Endothelial cell of umbilical vein (primary cell): Measurements from ENCODE around the gene SNIP1. TPM values are rescaled to one million over a fixed set of nuclear protein-coding genes. Genes with fewer than 3 reads are reported as not detected.

ENCODE experiments used
- BruUV-seq: library from RNA; stranded (reverse); fragments of 400-500 nt; replicated peaks from 2 replicates; lab custom pipeline; 2021; lab: Mats Ljungman, UMichigan
- CTCF ChIA-PET: fragments of 300-600, 350-600 bp; sonication (Branson Sonifier 250); formaldehyde crosslinking; loops from one replicate; lab custom pipeline; 2021; ENCODE audit warnings: antibody characterized with exemption, inconsistent platforms; lab: Charles Lee
- POLR2A ChIA-PET: fragments of 300-600, 350-600 bp; sonication (Branson Sonifier 250); formaldehyde crosslinking; loops from one replicate; lab custom pipeline; 2021; ENCODE audit warnings: antibody characterized with exemption, inconsistent platforms; lab: Charles Lee
- DNase-seq: peaks from one replicate; pipeline ENCODE4 v3.0.0-alpha.2; 2011; ENCODE audit warnings: low read depth, low spot score
- FAIRE-seq: peaks from 2 replicates; lab custom pipeline; 2011; peaks lifted over from hg19 to GRCh38; lab: Jason Lieb, UNC
- H2AFZ ChIP-seq: 2 replicates; pipeline ENCODE4 v1.6.0; 2012; ENCODE audit warnings: low read depth, low read length, control low read depth, inconsistent platforms
- H3K27ac ChIP-seq: 2 replicates; pipeline ENCODE4 v1.5.1; 2011; ENCODE audit warnings: low read depth, mild to moderate bottlenecking, control low read depth, low read length, moderate library complexity; ENCODE audit not compliant: insufficient read depth
- H3K27me3 ChIP-seq, 2 experiments: 2 replicates each; pipeline versions ENCODE4 v1.6.0 to v1.6.1; 2011; ENCODE audit warnings: low read length in 2 of 2, mixed read lengths in 1 of 2; ENCODE audit not compliant: control insufficient read depth in 2 of 2, insufficient read depth in 2 of 2
- H3K36me3 ChIP-seq, 2 experiments: 2 replicates in 1 of 2; 3 replicates in 1 of 2; pipeline ENCODE4 v1.5.1; 2011; ENCODE audit warnings: low read length in 2 of 2, mild to moderate bottlenecking in 1 of 2, moderate library complexity in 1 of 2; ENCODE audit not compliant: control insufficient read depth in 2 of 2, insufficient read depth in 2 of 2; ENCODE audit errors: extremely low read depth in 1 of 2
- H3K4me1 ChIP-seq: 3 replicates; pipeline ENCODE4 v1.5.1; 2011; ENCODE audit warnings: mild to moderate bottlenecking, low read length; ENCODE audit not compliant: control insufficient read depth, insufficient read depth; ENCODE audit errors: extremely low read depth
- H3K4me2 ChIP-seq: 2 replicates; pipeline ENCODE4 v1.6.1; 2011; ENCODE audit warnings: low read length, control low read depth, mixed read lengths; ENCODE audit not compliant: insufficient read depth
- H3K4me3 ChIP-seq, 3 experiments: fragments of 200-600 bp in 1 of 3; sonication (generic), shearing (Covaris generic) in 1 of 3; replicated peaks in 1 of 3; 2 replicates each; pipeline ENCODE4 v1.5.1; 2011 to 2016; ENCODE audit warnings: control low read depth in 3 of 3, low read length in 3 of 3, mild to moderate bottlenecking in 2 of 3, inconsistent platforms in 1 of 3, low read depth in 1 of 3, moderate library complexity in 1 of 3; ENCODE audit not compliant: insufficient read depth in 1 of 3
- H3K79me2 ChIP-seq: 2 replicates; pipeline ENCODE4 v1.6.0; 2012; ENCODE audit warnings: low read length, inconsistent platforms; ENCODE audit not compliant: control insufficient read depth, insufficient read depth
- H3K9ac ChIP-seq: replicated peaks from 2 replicates; pipeline ENCODE3; 2011; ENCODE audit warnings: low read length, control low read depth; ENCODE audit not compliant: insufficient read depth; ENCODE audit errors: extremely low read depth
- H3K9me1 ChIP-seq: replicated peaks from 3 replicates; pipeline ENCODE4 v1.6.0; 2011; ENCODE audit warnings: mild to moderate bottlenecking, low read length; ENCODE audit not compliant: control insufficient read depth, insufficient read depth; ENCODE audit errors: extremely low read depth
- H3K9me3 ChIP-seq: replicated peaks from 2 replicates; pipeline ENCODE4 v1.5.1; 2012; ENCODE audit warnings: low read length, inconsistent platforms; ENCODE audit not compliant: control insufficient read depth, insufficient read depth
- H4K20me1 ChIP-seq: replicated peaks from 2 replicates; pipeline ENCODE3; 2011; ENCODE audit warnings: mild to moderate bottlenecking, low read length; ENCODE audit not compliant: control insufficient read depth, insufficient read depth; ENCODE audit errors: extremely low read depth
- dilution Hi-C: fragments of 300-500 bp; cut with MboI; formaldehyde crosslinking; loops from one replicate; pipeline ENCODE4 v1.15.0; 2019; ENCODE audit warnings: low sequenced_read_pairs; ENCODE audit not compliant: extremely low pct_ligation_motif_present
- intact Hi-C: fragments of 100-400 bp; cut with micrococcal nuclease; formaldehyde crosslinking; loops from one replicate; pipeline ENCODE4 v1.10.0; 2022
- polyA plus RNA-seq, 4 experiments: library from polyadenylated mRNA; depleted of rRNA in 3 of 4; stranded (reverse) in 3 of 4; unstranded in 1 of 4; fragments of >200 nt; gene quantifications; 2 replicates each; pipeline versions ENCODE4 v1.2.1 to v1.2.3, GENCODE V29; 2011 to 2012; ENCODE audit warnings: missing spikeins in 1 of 4
- total RNA-seq: library from RNA; stranded (reverse); gene quantifications from 2 replicates; pipeline ENCODE4 v1.2.3, GENCODE V29; 2021
- TF ChIP-seq, protein P1 (sequence below): IDR thresholded peaks from 2 replicates; pipeline ENCODE4 v1.6.1; 2011; ENCODE audit not compliant: insufficient read depth, insufficient read length
- TF ChIP-seq, protein P2 (sequence below), 2 donors: IDR thresholded peaks; 1 replicate in 1 of 2; 2 replicates in 1 of 2; pipeline ENCODE4 v1.5.1; 2011; ENCODE audit warnings: low read length in 2 of 2, mild to moderate bottlenecking in 2 of 2, moderate library complexity in 2 of 2, control low read depth in 1 of 2, inconsistent platforms in 1 of 2, low read depth in 1 of 2; ENCODE audit not compliant: insufficient read depth in 1 of 2; ENCODE audit errors: extremely low read depth in 1 of 2

SNIP1 gene
- total and polyA plus RNA-seq, 2 donors (not counting 3 experiments of a cell fraction or from before 2014, with no cell fraction given): 3.7 to 18.4 TPM

DNA sequence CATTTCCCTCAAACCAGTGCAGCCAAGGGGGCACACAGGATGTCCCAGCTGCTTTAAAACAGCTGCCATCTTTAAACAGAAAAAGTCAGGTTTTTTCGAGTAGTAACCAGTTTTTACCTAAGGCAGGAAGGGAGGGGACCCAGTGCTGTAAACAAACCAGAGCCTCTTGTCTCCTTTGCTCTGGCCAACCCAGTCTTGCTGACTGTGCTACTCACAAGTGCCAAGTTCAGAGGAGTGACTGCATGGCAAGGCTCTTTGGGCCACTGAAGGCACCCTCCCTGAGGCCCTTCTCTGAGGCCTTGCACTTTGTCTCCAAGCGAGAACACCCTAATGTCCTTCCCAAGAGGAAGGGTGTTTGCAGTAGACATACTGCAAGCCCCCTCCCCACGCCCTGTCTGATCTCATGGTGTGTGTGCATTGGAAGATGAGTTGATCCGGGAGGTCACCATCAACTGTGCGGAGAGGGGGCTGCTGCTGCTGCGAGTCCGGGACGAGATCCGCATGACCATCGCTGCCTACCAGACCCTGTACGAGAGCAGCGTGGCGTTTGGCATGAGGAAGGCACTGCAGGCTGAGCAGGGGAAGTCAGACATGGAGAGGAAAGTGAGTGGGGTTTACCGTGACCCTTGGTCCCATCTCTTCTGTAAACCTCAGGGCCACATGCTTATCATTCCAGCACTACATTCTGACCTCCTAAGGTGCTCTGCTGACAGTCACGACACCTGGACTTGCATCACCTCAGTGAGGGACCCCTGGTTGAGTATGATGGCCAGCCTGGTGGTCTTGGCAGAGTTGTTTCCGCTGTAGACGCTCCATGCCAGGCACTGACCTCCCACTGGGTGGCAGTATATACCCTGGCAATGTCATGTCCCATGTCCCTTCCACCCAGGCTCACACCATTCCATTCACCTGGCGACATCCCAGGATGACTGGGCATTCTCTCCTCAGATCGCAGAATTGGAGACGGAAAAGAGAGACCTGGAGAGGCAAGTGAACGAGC lies 7.3 kb upstream of the SNIP1 start:
- dilution Hi-C loops: no loop called here
- Histone ChIP-seq H3K36me3 (peaks cover 4 to 5% of the 10 kb centered on the region in 2 experiments), H4K20me1 (no peaks in the 10 kb centered on the region), H3K27ac (no peak overlapping the region), H3K27me3 (no peaks in the 10 kb centered on the region), H3K4me1 (peaks cover 10% of the 10 kb centered on the region), H3K79me2 (no peaks in the 10 kb centered on the region), H3K4me3 (no peak overlapping the region), H3K9me1 (no peaks in the 10 kb centered on the region), H3K4me2 (no peak overlapping the region), H3K9ac (no peak overlapping the region), H3K9me3 (no peaks in the 10 kb centered on the region), H2AFZ (no peak overlapping the region)
- FAIRE-seq (peak; percentile 31), DNase-seq (peak; percentile 15)
- TF ChIP-seq, protein P1, sequence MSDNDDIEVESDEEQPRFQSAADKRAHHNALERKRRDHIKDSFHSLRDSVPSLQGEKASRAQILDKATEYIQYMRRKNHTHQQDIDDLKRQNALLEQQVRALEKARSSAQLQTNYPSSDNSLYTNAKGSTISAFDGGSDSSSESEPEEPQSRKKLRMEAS: no peak
- TF ChIP-seq, protein P2, sequence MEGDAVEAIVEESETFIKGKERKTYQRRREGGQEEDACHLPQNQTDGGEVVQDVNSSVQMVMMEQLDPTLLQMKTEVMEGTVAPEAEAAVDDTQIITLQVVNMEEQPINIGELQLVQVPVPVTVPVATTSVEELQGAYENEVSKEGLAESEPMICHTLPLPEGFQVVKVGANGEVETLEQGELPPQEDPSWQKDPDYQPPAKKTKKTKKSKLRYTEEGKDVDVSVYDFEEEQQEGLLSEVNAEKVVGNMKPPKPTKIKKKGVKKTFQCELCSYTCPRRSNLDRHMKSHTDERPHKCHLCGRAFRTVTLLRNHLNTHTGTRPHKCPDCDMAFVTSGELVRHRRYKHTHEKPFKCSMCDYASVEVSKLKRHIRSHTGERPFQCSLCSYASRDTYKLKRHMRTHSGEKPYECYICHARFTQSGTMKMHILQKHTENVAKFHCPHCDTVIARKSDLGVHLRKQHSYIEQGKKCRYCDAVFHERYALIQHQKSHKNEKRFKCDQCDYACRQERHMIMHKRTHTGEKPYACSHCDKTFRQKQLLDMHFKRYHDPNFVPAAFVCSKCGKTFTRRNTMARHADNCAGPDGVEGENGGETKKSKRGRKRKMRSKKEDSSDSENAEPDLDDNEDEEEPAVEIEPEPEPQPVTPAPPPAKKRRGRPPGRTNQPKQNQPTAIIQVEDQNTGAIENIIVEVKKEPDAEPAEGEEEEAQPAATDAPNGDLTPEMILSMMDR (IDR thresholded peaks at IDR 0.05; ENCODE audit: extremely low read depth in 1 of 2, insufficient read depth in 1 of 2, low read depth in 1 of 2, low read length in 2 of 2): peak; percentile 49 to 55
- ChIA-PET POLR2A (no interaction called here), CTCF (interaction anchor here (0.6 to 1.3 kb wide), 3 partner anchors 14 to 120 kb away, joined by 3 to 5 read pairs (median 4); no protein-coding TSS in a partner anchor)
- intact Hi-C loops: loop anchor here (1.0 to 2.0 kb wide), 4 partner anchors 15 to 121 kb away; no protein-coding TSS in a partner anchor
- no TSS peak for BruUV-seq
